Stimulated activated CD4-positive, alpha-beta T cell treated with anti-CD3 and anti-CD28 coated beads, Interleukin-4, amount 100 ng/mL, for 4 hours (primary cell): ENCODE measurements around the gene STUB1.
A peak's percentile ranks its signal among the peaks of the same experiment; 100 is the strongest.

ENCODE experiments used
- DNase-seq, 2 experiments: peaks; one replicate each; pipeline ENCODE4 v3.0.0-alpha.2; 2020

STUB1 gene

DNA sequence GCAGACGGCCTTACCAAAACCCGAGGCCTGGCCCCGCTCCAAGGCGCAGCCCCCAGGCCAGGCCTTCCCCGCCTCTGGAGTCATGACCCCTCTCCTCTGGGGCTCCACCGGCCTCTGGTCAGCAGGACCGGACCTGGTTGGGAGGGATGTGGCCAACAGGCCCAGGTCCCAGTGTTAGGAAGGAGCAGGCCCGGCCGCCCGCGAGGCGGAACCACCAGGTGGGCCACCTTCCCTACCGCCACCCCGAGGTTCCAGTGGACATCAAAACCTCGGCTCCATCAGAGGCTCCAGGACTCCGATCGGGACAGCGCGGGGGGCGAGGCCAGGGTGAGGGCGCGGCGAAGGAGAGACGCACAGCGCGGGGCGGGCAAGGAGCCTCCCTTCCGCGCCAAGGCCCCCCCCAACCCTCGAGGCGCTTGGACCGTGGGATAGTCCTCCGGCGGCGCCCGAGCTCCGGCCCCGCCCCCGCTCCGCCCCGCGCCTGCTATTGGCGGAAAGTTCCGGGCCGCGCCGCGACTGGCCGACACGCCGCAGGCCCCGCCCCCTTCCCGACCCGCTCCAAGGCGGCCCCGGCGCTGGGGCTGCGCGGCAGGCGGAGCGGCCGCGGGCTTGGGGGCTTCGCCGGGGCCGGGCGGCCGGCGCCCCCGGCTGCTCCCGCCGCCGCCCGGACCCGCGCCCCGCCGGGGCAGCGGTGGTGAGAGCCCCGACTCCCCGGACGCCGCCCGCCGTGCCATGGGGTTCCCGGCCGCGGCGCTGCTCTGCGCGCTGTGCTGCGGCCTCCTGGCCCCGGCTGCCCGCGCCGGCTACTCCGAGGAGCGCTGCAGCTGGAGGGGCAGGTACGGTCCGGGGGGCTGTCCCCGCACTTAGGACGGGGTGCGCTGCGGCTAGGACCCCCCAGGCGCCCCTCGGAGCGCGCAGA, 34.6 kb downstream of the STUB1 start, which contains the start of gene METRN:
TSS of gene METRN (plus strand) at position 561 of the 919 bp plus-strand sequence. CDS start at position 733, 172 bp downstream.
- peak; percentile 82 to 95 for DNase-seq

DNA sequence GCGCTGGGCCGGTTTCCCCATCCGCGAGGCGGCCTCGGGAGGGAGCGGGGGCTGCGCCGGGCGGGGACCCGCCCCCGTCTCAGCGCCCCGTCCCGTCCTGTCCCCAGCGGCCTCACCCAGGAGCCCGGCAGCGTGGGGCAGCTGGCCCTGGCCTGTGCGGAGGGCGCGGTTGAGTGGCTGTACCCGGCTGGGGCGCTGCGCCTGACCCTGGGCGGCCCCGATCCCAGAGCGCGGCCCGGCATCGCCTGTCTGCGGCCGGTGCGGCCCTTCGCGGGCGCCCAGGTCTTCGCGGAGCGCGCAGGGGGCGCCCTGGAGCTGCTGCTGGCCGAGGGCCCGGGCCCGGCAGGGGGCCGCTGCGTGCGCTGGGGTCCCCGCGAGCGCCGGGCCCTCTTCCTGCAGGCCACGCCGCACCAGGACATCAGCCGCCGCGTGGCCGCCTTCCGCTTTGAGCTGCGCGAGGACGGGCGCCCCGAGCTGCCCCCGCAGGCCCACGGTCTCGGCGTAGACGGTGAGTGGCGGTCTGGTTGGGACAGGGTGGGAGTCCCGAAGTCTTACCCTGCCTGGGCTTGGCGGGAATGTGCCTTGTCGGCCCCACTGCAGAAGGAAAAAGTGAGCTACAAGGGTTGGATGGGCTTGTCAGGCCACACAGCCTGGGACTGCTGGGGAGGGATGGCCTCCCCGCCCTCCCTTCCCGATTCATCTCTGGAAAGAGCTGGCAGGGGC, 35.4 kb downstream of the STUB1 start:
- no peak for DNase-seq

DNA sequence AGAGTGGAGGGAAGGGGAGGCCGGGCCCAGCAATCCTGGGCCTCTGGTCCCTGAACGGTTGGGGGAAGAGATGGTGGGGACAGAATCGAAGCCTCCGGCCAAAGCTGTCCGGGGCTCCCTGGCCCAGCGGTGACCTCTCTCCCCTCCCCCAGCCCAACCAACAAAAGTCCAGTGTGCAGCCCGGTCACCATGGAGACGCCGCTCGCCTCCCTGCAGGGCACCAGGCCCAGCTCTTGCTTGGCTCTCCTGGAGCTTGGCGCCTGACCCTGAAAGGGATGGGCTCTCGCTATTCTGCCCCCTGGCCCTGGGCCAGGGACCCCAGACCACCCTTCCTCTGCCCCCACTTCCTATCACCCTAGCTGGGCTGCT, 36.0 kb downstream of the STUB1 start:
- DNase-seq, result no peak

GRCh38 chr16:716768-717325, 36.6 kb downstream of the STUB1 start:
- DNase-seq, result no peak

DNA sequence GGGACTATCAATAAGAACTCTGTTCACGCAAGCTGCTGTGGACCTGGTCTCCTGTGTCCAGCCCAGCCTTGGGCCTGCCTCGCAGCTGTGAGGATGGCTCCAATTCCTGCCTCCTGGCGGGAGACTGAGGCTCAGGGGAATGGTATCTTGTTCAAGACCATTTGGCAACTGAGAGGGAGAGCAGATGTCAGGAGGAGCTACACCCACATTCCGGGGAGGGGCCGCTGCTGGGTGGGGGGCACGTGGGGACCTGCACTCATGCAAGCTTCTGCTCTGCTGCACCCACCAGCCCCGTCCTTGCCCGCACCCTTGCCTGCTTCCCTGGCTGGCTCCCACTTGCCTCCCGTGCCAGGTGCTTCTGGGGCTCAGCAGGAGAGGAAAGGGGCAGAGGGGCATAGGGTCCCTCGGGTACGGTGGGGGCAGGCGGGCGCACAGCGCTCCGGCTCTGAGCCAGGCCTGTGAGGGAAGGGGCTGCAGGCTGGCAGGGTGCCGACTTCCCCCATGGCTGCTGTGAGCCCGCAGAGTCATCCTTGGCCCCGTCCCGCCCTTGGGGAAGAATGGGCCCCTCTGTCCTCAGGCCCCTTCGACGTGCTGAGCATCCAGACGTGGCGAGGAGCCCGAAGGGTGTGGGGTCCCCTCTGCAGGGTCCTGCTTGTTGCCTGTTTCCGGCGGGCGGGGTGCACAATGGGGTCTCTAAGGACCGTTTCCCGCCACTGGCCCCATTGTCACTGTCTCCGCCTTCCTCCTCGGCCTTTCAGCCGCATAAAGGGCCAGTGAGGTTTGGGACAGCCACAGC, 37.4 kb downstream of the STUB1 start:
- DNase-seq, result no peak

GRCh38 chr16:718389-718788, 38.2 kb downstream of the STUB1 start:
- no peak for DNase-seq

DNA sequence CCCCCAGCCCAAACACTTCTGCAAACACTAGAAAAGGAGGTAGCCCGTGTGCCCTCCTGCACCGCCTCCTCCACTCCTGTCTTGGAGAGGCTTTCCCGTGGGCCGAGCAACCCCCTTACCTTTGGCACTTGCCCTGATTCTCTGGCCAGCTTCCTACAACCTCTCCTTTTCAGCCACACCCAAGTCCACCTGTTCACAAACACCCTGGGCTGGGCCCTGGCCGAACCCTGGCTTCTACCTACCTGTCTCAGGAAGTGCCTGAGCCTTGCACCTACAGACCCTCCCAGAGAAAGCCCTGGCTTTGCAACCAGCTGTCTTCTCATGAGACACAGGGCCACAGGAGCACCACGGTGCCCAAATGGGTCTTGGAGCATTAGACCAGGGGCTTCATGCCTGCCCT, 38.7 kb downstream of the STUB1 start:
- DNase-seq, result no peak

DNA sequence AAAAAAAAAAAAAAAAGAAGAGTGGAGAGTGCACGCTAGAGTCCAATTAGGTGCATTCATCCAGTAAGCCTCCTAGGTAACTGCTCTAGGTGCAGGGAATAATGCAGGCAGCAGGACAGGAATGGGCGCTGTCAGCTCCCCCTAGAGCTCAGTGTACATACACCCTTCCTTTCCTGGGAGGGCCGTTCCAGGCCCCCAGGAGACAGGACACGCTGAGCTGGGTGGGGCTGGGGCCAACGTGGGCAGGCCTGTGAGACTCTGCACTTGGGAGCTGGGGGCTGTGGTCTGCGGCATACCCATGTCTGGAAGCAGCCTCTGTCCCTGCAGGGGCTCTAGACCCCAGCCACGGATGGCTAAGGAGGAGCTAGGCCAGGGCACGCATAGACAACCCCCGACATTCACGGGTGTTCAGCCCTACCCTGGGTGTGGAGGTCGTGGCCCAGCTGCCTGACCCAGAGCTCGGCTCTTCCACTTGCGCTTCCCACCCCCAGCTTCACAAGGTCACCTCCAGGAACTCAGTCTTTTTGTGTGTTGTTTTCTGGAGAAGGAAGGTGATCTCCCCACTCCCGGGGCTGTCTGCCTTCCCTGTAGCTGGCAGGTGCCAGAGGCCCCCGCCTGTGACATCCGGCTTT, 39.7 kb downstream of the STUB1 start:
- DNase-seq, result no peak

DNA sequence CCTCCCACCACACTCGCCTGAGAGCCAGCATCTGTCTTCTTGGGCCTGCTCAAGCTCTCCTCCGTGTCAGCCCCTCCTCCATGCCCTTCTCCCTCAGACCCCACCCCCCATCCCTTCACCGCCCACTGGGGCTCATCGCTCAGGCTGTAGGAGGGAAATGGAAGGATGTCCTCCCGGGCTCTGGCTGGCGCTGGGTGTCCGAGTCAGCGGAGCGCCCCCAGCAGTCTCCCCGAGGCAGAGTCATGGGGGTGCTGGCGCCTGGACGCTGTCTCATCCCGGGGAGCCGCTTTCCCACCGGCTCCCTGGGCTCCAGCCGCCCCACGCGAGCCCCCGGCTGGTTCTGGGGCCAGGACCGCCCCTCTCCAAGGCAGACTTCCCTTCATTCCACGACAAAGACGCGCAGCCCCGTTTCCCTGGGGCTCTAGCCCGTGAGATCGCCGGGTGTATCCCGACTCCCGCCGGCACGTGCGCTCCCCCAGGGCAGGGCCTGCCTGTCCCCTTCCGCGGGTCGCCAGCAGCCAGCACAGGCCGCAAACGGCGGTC, 40.3 kb downstream of the STUB1 start:
- DNase-seq, result peak; percentile 29 to 45

DNA sequence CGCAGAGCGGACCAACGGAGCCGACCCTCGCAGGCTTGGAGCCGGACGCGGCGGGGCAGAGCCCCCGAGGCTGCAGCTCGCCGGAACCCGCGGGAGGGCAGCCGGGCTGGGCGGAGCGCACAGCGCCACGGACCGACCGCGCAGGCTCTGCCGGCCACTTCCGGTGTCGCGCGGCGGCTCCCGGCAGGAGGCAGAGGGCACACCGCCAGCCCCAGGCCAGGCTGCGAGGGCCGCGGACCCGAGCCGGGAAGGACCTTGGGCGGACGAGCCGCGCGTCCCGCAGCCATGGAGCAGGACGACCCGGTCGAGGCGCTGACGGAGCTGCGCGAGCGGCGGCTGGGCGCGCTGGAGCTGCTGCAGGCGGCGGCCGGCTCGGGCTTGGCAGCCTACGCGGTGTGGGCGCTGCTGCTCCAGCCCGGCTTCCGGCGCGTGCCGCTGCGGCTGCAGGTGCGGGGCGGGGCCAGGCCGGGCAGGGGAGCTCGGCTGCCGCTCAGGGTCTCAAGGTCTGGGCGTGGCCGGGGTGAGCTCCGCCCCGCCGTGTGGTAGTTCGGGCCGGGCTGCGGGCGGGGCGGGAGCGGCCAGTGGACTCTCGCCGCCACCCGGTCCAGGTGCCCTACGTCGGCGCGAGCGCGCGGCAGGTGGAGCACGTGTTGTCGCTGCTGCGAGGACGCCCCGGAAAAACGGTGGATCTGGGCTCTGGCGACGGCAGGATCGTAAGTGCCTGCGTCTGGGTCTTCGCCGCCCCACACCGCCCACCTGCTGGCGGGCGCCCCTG, 41.0 kb downstream of the STUB1 start, which contains the start of gene ANTKMT:
TSS of gene ANTKMT (plus strand) at position 157 of the 775 bp plus-strand sequence. CDS start at position 286, 129 bp downstream.
- peak; percentile 59 to 79 for DNase-seq

DNA sequence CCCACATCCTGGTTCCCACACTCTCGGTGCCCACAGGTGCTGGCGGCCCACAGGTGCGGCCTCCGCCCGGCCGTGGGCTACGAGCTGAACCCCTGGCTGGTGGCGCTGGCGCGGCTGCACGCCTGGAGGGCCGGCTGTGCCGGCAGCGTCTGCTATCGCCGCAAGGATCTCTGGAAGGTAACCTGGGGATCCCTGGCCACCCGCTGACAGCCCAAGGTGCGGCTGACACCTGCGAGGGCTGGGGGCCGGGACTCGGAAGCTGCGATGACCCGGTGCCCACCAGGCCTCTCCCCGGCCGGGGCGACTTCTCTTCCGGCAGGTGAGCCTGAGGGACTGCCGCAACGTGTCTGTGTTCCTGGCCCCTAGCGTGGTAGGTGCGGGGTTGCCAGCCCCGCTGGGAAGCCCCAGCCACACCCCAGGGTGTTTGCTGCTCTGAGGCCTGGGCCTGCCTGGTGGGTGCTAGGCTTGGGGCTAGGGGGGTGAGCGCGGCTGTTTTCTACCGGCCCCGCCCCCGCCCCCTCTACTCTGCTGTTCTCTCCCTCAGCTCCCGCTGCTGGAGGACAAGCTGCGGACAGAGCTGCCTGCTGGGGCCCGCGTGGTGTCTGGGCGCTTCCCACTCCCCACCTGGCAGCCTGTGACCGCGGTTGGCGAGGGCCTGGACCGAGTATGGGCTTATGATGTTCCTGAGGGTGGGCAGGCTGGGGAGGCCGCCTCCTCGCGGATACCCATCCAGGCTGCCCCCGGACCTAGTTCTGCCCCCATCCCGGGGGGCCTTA, 41.7 kb downstream of the STUB1 start:
- DNase-seq, result no peak

DNA sequence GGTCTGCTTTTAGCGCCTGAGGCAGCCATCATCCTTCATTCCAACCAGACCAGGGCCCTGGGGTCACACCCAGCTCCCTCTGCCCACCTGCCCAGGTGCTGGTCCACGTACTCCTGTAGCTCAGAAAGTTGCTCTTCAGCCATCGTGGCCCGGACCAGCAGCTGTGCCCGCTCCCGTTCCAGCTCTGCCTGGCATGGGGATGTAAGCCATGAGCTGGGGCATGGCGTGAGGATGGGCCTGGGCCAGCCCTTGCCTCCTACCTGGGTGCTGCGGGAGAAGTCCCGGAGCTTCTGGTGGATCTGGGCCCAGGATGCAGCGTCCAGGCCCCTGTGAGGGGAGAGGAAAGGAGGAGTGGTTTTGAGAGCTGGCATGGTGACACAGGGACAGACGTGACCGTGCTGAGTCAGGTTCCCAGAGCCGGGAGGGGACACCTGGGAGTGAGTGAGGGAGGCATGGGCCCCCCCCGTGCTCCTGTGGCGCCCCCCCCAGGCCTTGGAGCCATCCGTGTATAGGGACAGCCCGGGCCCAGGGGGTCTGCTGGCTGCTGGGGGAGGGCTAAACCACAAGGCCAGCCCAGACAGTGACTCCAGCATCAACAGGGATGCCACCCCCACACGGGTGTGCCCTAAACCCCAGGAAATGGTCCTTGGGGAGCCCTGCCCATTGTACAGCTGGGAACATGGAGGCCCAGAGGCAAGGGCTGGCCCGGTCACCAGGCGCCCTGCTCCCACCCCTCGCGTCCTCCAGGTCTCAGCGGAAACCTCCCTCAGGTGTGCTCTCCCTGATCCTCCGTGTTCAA, 42.8 kb downstream of the STUB1 start:
- DNase-seq, result no peak

DNA sequence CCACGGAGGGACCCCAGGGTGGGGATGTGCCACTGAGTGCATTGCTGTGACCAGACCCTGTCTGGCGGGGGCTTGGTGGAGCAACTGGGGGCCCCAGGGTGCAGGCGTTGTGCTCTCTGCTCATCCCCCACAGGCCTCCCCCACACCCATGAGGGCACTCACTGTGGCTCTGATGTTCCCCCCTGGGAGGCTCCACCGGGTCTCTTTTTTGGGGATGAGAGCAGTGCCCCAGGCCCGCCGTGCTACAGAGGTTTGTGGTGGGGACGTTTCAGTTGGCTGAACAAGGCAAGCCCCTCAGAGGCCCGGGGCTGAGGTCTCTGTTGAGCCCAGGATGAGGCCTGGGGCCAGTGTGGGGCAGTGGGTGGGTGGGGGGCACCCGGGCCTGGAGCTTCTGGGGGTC, 43.5 kb downstream of the STUB1 start:
- DNase-seq, result no peak

- DNase-seq, result no peak
Observed at GRCh38 chr16:724188-725040, 44.2 kb downstream of the STUB1 start.

GRCh38 chr16:725041-725376, 44.8 kb downstream of the STUB1 start:
- DNase-seq, result no peak

DNA sequence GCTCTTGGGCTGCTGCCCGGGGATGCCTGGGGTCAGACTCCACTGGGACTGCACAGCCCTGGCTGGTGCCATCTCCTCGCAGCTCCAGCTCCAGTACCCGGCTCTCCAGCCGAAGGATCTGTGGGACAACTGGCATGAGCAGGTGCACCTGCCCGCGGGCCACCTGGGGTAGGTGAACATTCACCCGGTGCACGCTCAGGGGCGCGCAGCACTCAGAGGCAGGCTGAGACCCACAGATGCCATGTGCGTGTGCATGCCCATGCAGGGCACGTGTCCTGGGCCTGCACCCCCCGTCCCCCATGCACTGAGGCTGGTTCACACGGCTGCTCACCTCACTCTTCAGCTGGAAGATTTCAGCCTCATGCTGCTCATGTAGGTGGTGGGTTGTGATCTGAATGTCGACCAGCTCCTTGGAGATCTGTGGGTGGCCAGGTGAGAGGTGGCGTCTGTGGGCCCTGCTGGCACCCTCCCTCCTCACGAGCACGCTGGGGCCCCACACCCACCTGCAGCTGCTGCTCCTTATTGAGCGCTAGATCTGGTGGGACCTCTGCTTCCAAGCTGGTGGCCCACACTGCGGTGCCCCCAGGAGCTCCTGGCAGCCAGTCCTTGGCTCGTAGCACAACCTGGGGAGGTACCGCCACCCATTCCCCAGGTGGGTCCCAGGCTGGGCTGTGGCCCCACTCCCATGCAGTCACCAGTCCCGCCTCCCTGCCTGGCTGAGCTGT, 45.4 kb downstream of the STUB1 start:
- no peak for DNase-seq

- no peak for DNase-seq
Observed at GRCh38 chr16:726188-726437, 45.9 kb downstream of the STUB1 start.
